Omental fat pad (tissue), 4 donors: Measurements from ENCODE around the gene PNPLA7. TPM values are rescaled to one million over a fixed set of nuclear protein-coding genes. Genes with fewer than 3 reads are reported as not detected.

Experiments used
- ATAC-seq: fragments of 150-250 bp; one replicate; pipeline ENCODE4 v1.9.1; 2016; ENCODE audit warnings: mild to moderate bottlenecking, moderate library complexity; ENCODE audit not compliant: low FRiP score
- DNase-seq: peaks from one replicate; pipeline ENCODE4 v3.0.0-alpha.2; 2019; ENCODE audit warnings: low spot score
- CTCF ChIP-seq, 3 donors: fragments of 450-650 bp; IDR thresholded peaks; one replicate each; pipeline ENCODE4 v1.5.1; 2016 to 2017; ENCODE audit warnings: antibody characterized with exemption in 3 of 3, mild to moderate bottlenecking in 3 of 3, moderate library complexity in 2 of 3
- total RNA-seq, 4 donors: library from RNA; depleted of rRNA; stranded (reverse); fragments of >200 nt; gene quantifications; one replicate each; pipeline ENCODE4 v1.1.0, GENCODE V29; 2016

Gene PNPLA7
- total RNA-seq, 4 donors from 2014 or later: 7.1 to 23.1 (median 13.9) TPM

- ATAC-seq (no peak), DNase-seq (no peak)
- no peak for TF ChIP-seq CTCF (IDR thresholded peaks at IDR 0.05)
Observed at GRCh38 chr9:137437691-137438590, 112.3 kb downstream of the PNPLA7 start.

DNA sequence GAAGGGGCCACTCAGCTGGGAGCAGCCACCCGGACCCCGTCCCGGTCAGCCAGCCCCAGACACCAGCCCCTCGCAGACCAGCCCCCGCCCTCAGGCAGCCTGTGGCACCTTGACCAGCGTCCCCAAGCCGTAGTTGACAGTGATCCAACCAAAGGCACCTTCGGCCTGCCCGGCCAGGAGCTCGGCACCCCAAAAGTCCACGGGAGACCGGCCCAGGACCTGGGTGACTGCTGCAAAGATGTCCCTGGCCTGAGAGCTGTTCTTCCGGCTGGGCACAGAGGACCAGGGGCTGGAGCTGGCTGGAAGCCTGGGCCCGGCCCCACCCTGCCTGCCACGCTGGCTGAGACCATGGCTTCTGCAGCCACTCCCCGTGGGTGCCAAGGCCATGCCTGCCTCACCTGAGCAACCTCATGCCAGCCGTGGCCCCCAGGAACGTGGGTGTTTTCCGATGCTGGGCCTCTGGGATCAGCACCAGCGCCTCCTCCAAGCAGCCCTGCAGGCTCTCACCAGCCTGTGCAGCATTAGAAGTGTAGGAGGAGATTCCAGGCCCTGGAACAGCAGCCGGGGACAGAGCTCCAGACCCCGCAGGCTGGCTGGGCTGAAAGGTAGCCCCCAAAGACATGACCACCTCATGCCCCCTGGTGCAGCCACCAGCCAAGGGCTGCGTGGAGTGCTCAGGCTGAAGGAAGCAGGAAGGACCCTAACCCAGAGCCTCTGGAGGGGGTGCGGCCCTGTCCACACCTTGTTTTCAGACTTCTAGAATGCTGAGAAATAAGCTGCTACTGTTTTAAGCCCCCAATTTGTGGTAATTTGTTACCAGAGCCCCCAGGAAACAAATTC, 113.2 kb downstream of the PNPLA7 start:
- no peak for ATAC-seq
- no peak for TF ChIP-seq CTCF (IDR thresholded peaks at IDR 0.05)
- no peak for DNase-seq

GRCh38 chr9:137435980-137436760, 114.0 kb downstream of the PNPLA7 start:
- ATAC-seq: peak; percentile 90
- TF ChIP-seq CTCF (IDR thresholded peaks at IDR 0.05): no peak
- peak; percentile 58 for DNase-seq

GRCh38 chr9:137435381-137435891, 114.8 kb downstream of the PNPLA7 start:
- DNase-seq (no peak), ATAC-seq (no peak)

GRCh38 chr9:137434498-137435380, 115.5 kb downstream of the PNPLA7 start:
- no peak for TF ChIP-seq CTCF (IDR thresholded peaks at IDR 0.05)
- DNase-seq (no peak), ATAC-seq (no peak)

More at GRCh38 chr9:137435381-137435891, 114.8 kb downstream of the PNPLA7 start:
- no peak for TF ChIP-seq CTCF (IDR thresholded peaks at IDR 0.05)
